Measurements from ENCODE around the gene CCDC124.

GRCh38 chr19:17920527-17920926, 12.3 kb upstream of the CCDC124 start:
- TF ChIP-seq CTCF (conservative IDR thresholded peaks at IDR 0.05 in 1 of 2, IDR thresholded peaks at IDR 0.05 in 1 of 2; ENCODE audit: extremely low read depth in 1 of 2, insufficient read depth in 1 of 2, low read depth in 1 of 2, low read length in 2 of 2) (no peak), EZH2 (IDR thresholded peaks at IDR 0.05; ENCODE audit: borderline replicate concordance, low read length) (no peak)

Measured in mammary epithelial cell (primary cell).